Measurements from ENCODE around the gene RPS19.
A peak's percentile ranks its signal among the peaks of the same experiment; 100 is the strongest.

Gene RPS19

GRCh38 chr19:41859618-41860418 lies at the start of gene RPS19:
RPS19 (plus strand) TSS chr19:41860255; CDS start chr19:41860775, 520 bp downstream.
- DNase-seq, result peak; percentile 99

GRCh38 chr19:41810301-41810700 lies 49.8 kb upstream of the RPS19 start:
- no peak for DNase-seq

GRCh38 chr19:41811036-41811435 lies 49.0 kb upstream of the RPS19 start:
- DNase-seq, result no peak

- no peak for DNase-seq
These were observed 48.1 kb upstream of the RPS19 start for GRCh38 chr19:41811981-41812380.

- DNase-seq, result no peak
These were observed 46.1 kb upstream of the RPS19 start for GRCh38 chr19:41813911-41814310.

- no peak for DNase-seq
These were observed 44.8 kb upstream of the RPS19 start for GRCh38 chr19:41815301-41815700.

- DNase-seq, result no peak
These were observed 43.3 kb upstream of the RPS19 start for GRCh38 chr19:41816761-41817160.

GRCh38 chr19:41821003-41821735 lies 38.9 kb upstream of the RPS19 start:
- DNase-seq, result no peak

- DNase-seq, result no peak
These were observed 21.9 kb upstream of the RPS19 start for GRCh38 chr19:41837981-41838708.

- no peak for DNase-seq
These were observed 20.8 kb upstream of the RPS19 start for GRCh38 chr19:41839211-41839610.

GRCh38 chr19:41843371-41843770 lies 16.7 kb upstream of the RPS19 start:
- DNase-seq, result no peak

- DNase-seq, result no peak
These were observed 15.5 kb upstream of the RPS19 start, which contains the start of gene LYPD4 for GRCh38 chr19:41844601-41845000. LYPD4 (minus strand) TSS chr19:41844683; CDS start chr19:41839285, 5,398 bp downstream.

GRCh38 chr19:41845001-41845050 lies 15.2 kb upstream of the RPS19 start, which contains the start of gene DMRTC2:
DMRTC2 (plus strand) TSS chr19:41845042; CDS start chr19:41847429, 2,387 bp downstream.
- DNase-seq, result no peak

- DNase-seq, result no peak
These were observed 14.9 kb upstream of the RPS19 start for GRCh38 chr19:41845051-41845590.

GRCh38 chr19:41847351-41848105 lies 12.5 kb upstream of the RPS19 start:
- DNase-seq, result no peak

GRCh38 chr19:41848666-41849065 lies 11.4 kb upstream of the RPS19 start:
- no peak for DNase-seq

GRCh38 chr19:41849067-41849466 lies 11.0 kb upstream of the RPS19 start:
- no peak for DNase-seq

GRCh38 chr19:41850381-41850780 lies 9.7 kb upstream of the RPS19 start:
- no peak for DNase-seq

- no peak for DNase-seq
These were observed 8.6 kb upstream of the RPS19 start for GRCh38 chr19:41851456-41851855.

GRCh38 chr19:41853344-41853743 lies 6.7 kb upstream of the RPS19 start:
- DNase-seq, result no peak

- DNase-seq, result no peak
These were observed 6.3 kb upstream of the RPS19 start for GRCh38 chr19:41853768-41854167.

GRCh38 chr19:41859213-41859617 lies 840 bp upstream of the RPS19 start:
- DNase-seq, result no peak
